Thyroid gland (tissue), 4 donors: ENCODE measurements around the gene CEP97. TPM values are rescaled to one million over a fixed set of nuclear protein-coding genes. Genes with fewer than 3 reads are reported as not detected.

Experiments
- DNase-seq, 2 donors: peaks; one replicate each; pipeline ENCODE4 v3.0.0-alpha.2; 2019
- H3K27ac ChIP-seq, 3 donors: fragments of 200-600 bp; sonication (generic); 1 replicate in 2 of 3; 2 replicates in 1 of 3; pipeline ENCODE4 v1.5.1; 2016 to 2019; ENCODE audit warnings: mild to moderate bottlenecking in 1 of 3, moderate library complexity in 1 of 3
- H3K27me3 ChIP-seq: fragments of 200-600 bp; sonication (generic); one replicate; pipeline ENCODE4 v1.5.1; 2019
- H3K36me3 ChIP-seq, 2 donors: fragments of 200-600 bp; sonication (generic); one replicate each; pipeline ENCODE4 v1.5.1; 2016 to 2019
- H3K4me1 ChIP-seq, 2 donors: fragments of 200-600 bp; sonication (generic); one replicate each; pipeline ENCODE4 v1.5.1; 2017 to 2019
- H3K4me3 ChIP-seq, 3 donors: fragments of 200-600 bp; sonication (generic); replicated peaks in 1 of 3; 1 replicate in 2 of 3; 2 replicates in 1 of 3; pipeline ENCODE4 v1.5.1; 2016; ENCODE audit warnings: mild to moderate bottlenecking in 1 of 3
- H3K9me3 ChIP-seq: fragments of 200-600 bp; sonication (generic); one replicate; pipeline ENCODE4 v1.5.1; 2017
- POLR2A ChIP-seq, 2 donors: fragments of 450-650 bp; IDR thresholded peaks; one replicate each; pipeline ENCODE4 v1.6.1; 2017; ENCODE audit warnings: antibody characterized with exemption in 2 of 2, mild to moderate bottlenecking in 2 of 2, moderate library complexity in 1 of 2
- WGBS, 2 donors: methylation state at CpG; one replicate each; pipeline ENCODE4 v1.1.5; 2017; 5-methylcytosine and 5-hydroxymethylcytosine counted together
- intact Hi-C: fragments of 100-400 bp; cut with DNase I; formaldehyde crosslinking; loops from one replicate; pipeline ENCODE4 v1.15.1; 2023
- total RNA-seq, 4 donors: library from RNA; depleted of rRNA; stranded (reverse); fragments of >200 nt; gene quantifications; one replicate each; pipeline ENCODE4 v1.2.3, GENCODE V29; 2016
- TF ChIP-seq, protein P1 (sequence below), 6 experiments: fragments of 200-600 bp in 3 of 6; fragments of 450-650 bp in 3 of 6; sonication (generic) in 3 of 6; IDR thresholded peaks; one replicate each; pipeline ENCODE4 v1.5.1; 2016 to 2019; ENCODE audit warnings: antibody characterized with exemption in 6 of 6, mild to moderate bottlenecking in 2 of 6, inconsistent platforms in 1 of 6, moderate library complexity in 1 of 6

The CEP97 gene
- total RNA-seq, 4 donors from 2014 or later = 7.3 to 13.3 (median 8.2) TPM

DNA sequence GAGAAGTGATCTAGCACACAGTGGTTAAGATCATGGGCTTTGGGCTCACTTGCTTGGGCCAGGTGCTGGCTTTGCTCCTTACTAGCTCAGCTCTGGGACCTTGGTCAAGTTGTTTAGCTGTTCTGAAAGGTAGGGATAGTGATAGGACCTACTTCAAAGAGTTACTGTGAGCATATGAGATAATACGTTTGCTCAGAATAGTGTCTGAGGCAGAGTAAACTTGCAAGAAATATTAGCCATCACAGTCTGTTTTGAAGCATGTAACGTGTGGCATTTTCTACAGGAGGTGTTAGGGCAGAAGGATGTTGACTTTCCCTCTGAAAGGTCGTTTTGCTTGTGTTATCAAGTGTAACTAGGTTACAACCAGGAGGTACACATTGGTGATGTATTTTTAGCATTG is 90.4 kb downstream of the CEP97 start:
- WGBS, 2 donors = 56 to 71% methylated on average over 3 of the region's 3 CpGs
- no peaks in the 10 kb centered on the region for H3K27me3 ChIP-seq
- H3K36me3 ChIP-seq = no peaks in the 10 kb centered on the region
- H3K9me3 ChIP-seq = no peaks in the 10 kb centered on the region
- DNase-seq = no peak
- intact Hi-C loops = no loop called here
- H3K27ac ChIP-seq = no peak overlapping the region
- peaks cover 9 to 16% of the 10 kb centered on the region in 2 donors for H3K4me1 ChIP-seq
- H3K4me3 ChIP-seq = no peak overlapping the region
- no peak for TF ChIP-seq POLR2A (IDR thresholded peaks at IDR 0.05)
- TF ChIP-seq, protein P1, sequence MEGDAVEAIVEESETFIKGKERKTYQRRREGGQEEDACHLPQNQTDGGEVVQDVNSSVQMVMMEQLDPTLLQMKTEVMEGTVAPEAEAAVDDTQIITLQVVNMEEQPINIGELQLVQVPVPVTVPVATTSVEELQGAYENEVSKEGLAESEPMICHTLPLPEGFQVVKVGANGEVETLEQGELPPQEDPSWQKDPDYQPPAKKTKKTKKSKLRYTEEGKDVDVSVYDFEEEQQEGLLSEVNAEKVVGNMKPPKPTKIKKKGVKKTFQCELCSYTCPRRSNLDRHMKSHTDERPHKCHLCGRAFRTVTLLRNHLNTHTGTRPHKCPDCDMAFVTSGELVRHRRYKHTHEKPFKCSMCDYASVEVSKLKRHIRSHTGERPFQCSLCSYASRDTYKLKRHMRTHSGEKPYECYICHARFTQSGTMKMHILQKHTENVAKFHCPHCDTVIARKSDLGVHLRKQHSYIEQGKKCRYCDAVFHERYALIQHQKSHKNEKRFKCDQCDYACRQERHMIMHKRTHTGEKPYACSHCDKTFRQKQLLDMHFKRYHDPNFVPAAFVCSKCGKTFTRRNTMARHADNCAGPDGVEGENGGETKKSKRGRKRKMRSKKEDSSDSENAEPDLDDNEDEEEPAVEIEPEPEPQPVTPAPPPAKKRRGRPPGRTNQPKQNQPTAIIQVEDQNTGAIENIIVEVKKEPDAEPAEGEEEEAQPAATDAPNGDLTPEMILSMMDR (IDR thresholded peaks at IDR 0.05) = no peak

DNA sequence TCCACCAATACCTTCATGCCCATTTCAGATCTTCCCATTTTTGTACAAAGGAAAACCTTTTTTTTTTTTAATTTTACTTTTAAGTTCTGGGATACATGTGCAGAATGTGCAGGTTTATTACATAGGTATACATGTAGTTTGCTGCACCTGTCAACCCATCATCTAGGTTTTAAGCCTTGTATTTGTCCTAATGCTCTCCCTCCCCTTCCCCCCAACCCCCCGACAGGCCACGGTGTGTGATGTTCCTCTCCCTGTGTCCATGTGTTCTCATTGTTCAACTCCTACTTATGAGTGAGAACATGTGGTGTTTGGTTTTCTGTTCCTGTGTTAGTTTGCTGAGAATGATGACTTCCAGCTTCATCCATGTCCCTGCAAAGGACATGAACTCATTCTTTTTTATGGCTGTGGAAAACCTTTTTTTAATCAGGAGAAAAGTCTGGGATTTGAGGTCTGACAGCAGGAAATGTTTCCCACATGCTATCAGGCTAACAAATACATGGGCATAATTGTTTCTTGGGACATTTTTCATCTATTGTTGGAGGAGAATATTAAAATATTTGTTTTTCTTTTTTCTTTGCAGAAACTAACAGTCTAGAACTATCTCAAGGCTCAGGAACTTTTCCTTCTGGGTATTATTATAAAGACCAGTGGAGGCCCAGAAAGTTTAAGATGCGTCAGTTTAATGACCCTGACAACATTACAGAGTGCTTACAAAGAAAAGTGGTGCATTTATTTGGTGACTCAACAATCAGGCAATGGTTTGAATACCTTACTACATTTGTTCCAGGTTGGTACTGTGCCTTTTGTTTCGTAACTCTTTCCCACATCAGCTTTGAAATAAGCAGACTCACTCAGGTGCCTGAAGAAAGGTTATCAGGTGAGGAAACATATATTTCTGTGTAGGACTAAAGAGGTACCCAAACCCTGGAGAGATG is 92.1 kb downstream of the CEP97 start:
- Histone ChIP-seq H3K27ac (no peak overlapping the region), H3K4me3 (no peak overlapping the region), H3K27me3 (no peaks in the 10 kb centered on the region), H3K4me1 (peaks cover 0 to 7% of the 10 kb centered on the region in 2 donors), H3K36me3 (peaks cover 0 to 1% of the 10 kb centered on the region in 2 donors), H3K9me3 (no peaks in the 10 kb centered on the region)
- TF ChIP-seq, protein P1 (IDR thresholded peaks at IDR 0.05) = no peak
- TF ChIP-seq POLR2A (IDR thresholded peaks at IDR 0.05) = no peak
- WGBS, 2 donors = 80 to 87% methylated on average over 4 of the region's 4 CpGs
- intact Hi-C loops = no loop called here
- DNase-seq = no peak

DNA sequence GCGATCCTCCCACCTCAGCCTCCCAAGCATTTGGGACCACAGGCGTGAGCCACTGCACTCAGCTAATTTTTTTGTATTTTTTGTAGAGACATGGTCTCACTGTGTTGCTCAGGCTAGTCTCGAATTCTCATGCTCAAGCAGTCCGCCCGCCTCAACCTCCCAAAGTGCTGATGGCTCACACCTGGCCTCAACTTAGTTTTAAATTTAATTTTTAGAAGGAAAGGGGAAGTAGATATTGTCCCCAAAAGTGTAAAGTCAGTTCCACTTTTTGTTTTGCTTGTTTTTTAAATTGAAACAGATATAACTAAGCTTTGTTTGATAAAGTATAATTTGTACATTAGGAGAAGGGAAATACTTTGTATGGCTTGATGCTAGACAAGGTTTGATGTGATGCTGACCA is 93.6 kb downstream of the CEP97 start:
- WGBS, 2 donors = 95 to 100% methylated on average over 5 of the region's 5 CpGs
- no peak for DNase-seq
- TF ChIP-seq, protein P1 (IDR thresholded peaks at IDR 0.05) = no peak
- TF ChIP-seq POLR2A (IDR thresholded peaks at IDR 0.05) = no peak
- H3K4me1 ChIP-seq = peaks cover 0 to 7% of the 10 kb centered on the region in 2 donors
- H3K27me3 ChIP-seq = no peaks in the 10 kb centered on the region
- intact Hi-C loops = no loop called here
- H3K4me3 ChIP-seq = no peak overlapping the region
- H3K9me3 ChIP-seq = no peaks in the 10 kb centered on the region
- H3K36me3 ChIP-seq = peaks cover 4 to 5% of the 10 kb centered on the region in 2 donors
- H3K27ac ChIP-seq = no peak overlapping the region

DNA sequence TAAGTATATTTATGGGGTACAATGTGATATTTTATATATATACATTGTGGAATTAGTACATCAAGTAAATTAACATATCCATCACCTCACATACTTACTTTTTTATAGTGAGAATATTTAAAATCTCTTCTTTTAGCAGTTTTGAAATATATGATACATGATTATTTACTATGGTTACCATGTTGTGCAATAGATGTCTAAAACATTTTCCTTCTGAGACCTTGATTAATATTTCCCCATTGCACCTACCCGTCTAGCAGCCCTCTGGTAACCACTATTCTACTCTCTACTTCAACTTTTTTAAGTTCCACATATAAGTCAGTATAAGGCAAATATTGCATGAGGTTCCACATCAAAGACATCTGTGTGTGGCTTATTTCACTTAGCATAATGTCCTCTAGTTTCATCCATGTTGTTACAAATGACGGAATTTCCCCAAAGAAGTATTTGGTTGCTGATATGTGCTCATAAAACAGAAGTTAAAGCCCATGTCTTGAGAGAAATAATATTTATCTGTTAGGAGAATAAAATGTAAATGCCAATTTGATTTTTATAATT is 95.3 kb downstream of the CEP97 start:
- H3K4me3 ChIP-seq = no peak overlapping the region
- 91 to 96% methylated on average over 2 of the region's 2 CpGs for WGBS, 2 donors
- TF ChIP-seq, protein P1 (IDR thresholded peaks at IDR 0.05) = no peak
- TF ChIP-seq POLR2A (IDR thresholded peaks at IDR 0.05) = no peak
- peaks cover 0 to 3% of the 10 kb centered on the region in 2 donors for H3K4me1 ChIP-seq
- no peaks in the 10 kb centered on the region for H3K9me3 ChIP-seq
- no peaks in the 10 kb centered on the region for H3K27me3 ChIP-seq
- H3K36me3 ChIP-seq = peaks cover 4 to 5% of the 10 kb centered on the region in 2 donors
- no peak overlapping the region for H3K27ac ChIP-seq
- no peak for DNase-seq
- intact Hi-C loops = no loop called here

Other genes starting within 250 kb of the CEP97 start
- gene SENP7, start 211.4 kb upstream of the CEP97 start, total RNA-seq = 10 to 100 TPM; 30.2 to 42.9 (median 31.5) TPM
- gene TRMT10C, start 162.7 kb upstream of the CEP97 start, total RNA-seq = 10 to 100 TPM; 11.7 to 22.2 (median 18.6) TPM
- gene PCNP, start 150.4 kb upstream of the CEP97 start, total RNA-seq = 100 to 1,000 TPM in 3 of 4 donors, 10 to 100 TPM in 1; 93.4 to 145 (median 123) TPM
- 10 to 100 TPM; 28.0 to 43.6 (median 35.9) TPM for gene ZBTB11, start 47.5 kb upstream of the CEP97 start, total RNA-seq
- 1,000 to 10,000 TPM in 3 of 4 donors, 100 to 1,000 TPM in 1; 958 to 1,885 (median 1,354) TPM for gene RPL24, start 37.9 kb upstream of the CEP97 start, total RNA-seq
- 10 to 100 TPM; 10.5 to 18.9 (median 13.2) TPM for gene NXPE3, start 54.6 kb downstream of the CEP97 start, total RNA-seq
- gene NFKBIZ, start 124.9 kb downstream of the CEP97 start, total RNA-seq = 100 to 1,000 TPM in 1 of 4 donors, 10 to 100 TPM in 3; 37.5 to 132 (median 56.9) TPM